Iris pigment epithelial cell (primary cell): Measurements from ENCODE around the gene ADD2.

ENCODE experiments used
- DNase-seq: peaks from one replicate; pipeline ENCODE4 v3.0.0-alpha.2; 2011; ENCODE audit warnings: low read depth

ADD2 gene

GRCh38 chr2:70670202-70670601 is 97.8 kb downstream of the ADD2 start:
- DNase-seq: no peak

GRCh38 chr2:70668911-70669310 is 99.1 kb downstream of the ADD2 start:
- no peak for DNase-seq

- DNase-seq: no peak
These were observed 99.6 kb downstream of the ADD2 start for GRCh38 chr2:70668432-70668831.

GRCh38 chr2:70664525-70664924 is 103.5 kb downstream of the ADD2 start:
- DNase-seq: no peak

- no peak for DNase-seq
These were observed 104.6 kb downstream of the ADD2 start for GRCh38 chr2:70663411-70663810.

- DNase-seq: no peak
These were observed 108.4 kb downstream of the ADD2 start for GRCh38 chr2:70659551-70659950.

- no peak for DNase-seq
These were observed 109.5 kb downstream of the ADD2 start for GRCh38 chr2:70658476-70658875.

GRCh38 chr2:70657246-70657645 is 110.8 kb downstream of the ADD2 start:
- no peak for DNase-seq

GRCh38 chr2:70656421-70657010 is 111.5 kb downstream of the ADD2 start:
- no peak for DNase-seq

- no peak for DNase-seq
These were observed 112.2 kb downstream of the ADD2 start for GRCh38 chr2:70655786-70656185.

- peak; percentile 23 for DNase-seq
These were observed 112.8 kb downstream of the ADD2 start for GRCh38 chr2:70655211-70655610.

- no peak for DNase-seq
These were observed 116.3 kb downstream of the ADD2 start for GRCh38 chr2:70651727-70652126.

- no peak for DNase-seq
These were observed 117.0 kb downstream of the ADD2 start for GRCh38 chr2:70651014-70651413.

GRCh38 chr2:70648961-70649360 is 119.0 kb downstream of the ADD2 start:
- no peak for DNase-seq

- DNase-seq: peak; percentile 59
These were observed 120.0 kb downstream of the ADD2 start for GRCh38 chr2:70647873-70648481.

GRCh38 chr2:70646420-70646818 is 121.6 kb downstream of the ADD2 start:
- no peak for DNase-seq

- DNase-seq: no peak
These were observed 122.1 kb downstream of the ADD2 start for GRCh38 chr2:70645733-70646419.

- DNase-seq: no peak
These were observed 124.3 kb downstream of the ADD2 start for GRCh38 chr2:70643715-70644114.

- no peak for DNase-seq
These were observed 126.7 kb downstream of the ADD2 start for GRCh38 chr2:70641263-70641784.

GRCh38 chr2:70639841-70640436 is 128.1 kb downstream of the ADD2 start:
- no peak for DNase-seq

- DNase-seq: no peak
These were observed 129.4 kb downstream of the ADD2 start for GRCh38 chr2:70638561-70638960.

- DNase-seq: no peak
These were observed 134.5 kb downstream of the ADD2 start for GRCh38 chr2:70633508-70633907.

GRCh38 chr2:70632966-70633365 is 135.0 kb downstream of the ADD2 start:
- no peak for DNase-seq
